Astrocyte (in vitro differentiated cells and primary cell): ENCODE data around the gene UQCRH. TPM values are rescaled to one million over a fixed set of nuclear protein-coding genes. Genes with fewer than 3 reads are reported as not detected.

Source experiments
- DNase-seq: peaks from one replicate; pipeline ENCODE4 v3.0.0-alpha.2; 2010; ENCODE audit warnings: low read depth
- FAIRE-seq: peaks from 2 replicates; lab custom pipeline; 2011; peaks lifted over from hg19 to GRCh38; lab: Jason Lieb, UNC
- H2AFZ ChIP-seq: 2 replicates; pipeline ENCODE4 v1.6.0; 2012; ENCODE audit warnings: low read depth, low read length, inconsistent platforms
- H3K27ac ChIP-seq: 2 replicates; pipeline ENCODE4 v1.5.1; 2011; ENCODE audit warnings: low read depth, low read length, inconsistent platforms
- H3K27me3 ChIP-seq: 2 replicates; pipeline ENCODE4 v1.6.0; 2011; ENCODE audit warnings: low read length, inconsistent platforms; ENCODE audit not compliant: insufficient read depth
- H3K36me3 ChIP-seq: 2 replicates; pipeline ENCODE4 v1.5.1; 2011; ENCODE audit warnings: low read length, inconsistent platforms; ENCODE audit not compliant: insufficient read depth
- H3K4me1 ChIP-seq: 2 replicates; pipeline ENCODE4 v1.5.1; 2011; ENCODE audit warnings: low read length, inconsistent platforms; ENCODE audit not compliant: insufficient read depth
- H3K4me2 ChIP-seq: 2 replicates; pipeline ENCODE4 v1.6.0; 2012; ENCODE audit warnings: low read length, inconsistent platforms
- H3K4me3 ChIP-seq: 2 replicates; pipeline ENCODE4 v1.5.1; 2011; ENCODE audit warnings: low read depth, mild to moderate bottlenecking, low read length, inconsistent platforms; ENCODE audit not compliant: insufficient read depth
- H3K79me2 ChIP-seq: 2 replicates; pipeline ENCODE4 v1.6.0; 2012; ENCODE audit warnings: mild to moderate bottlenecking, low read length, inconsistent platforms; ENCODE audit not compliant: insufficient read depth
- H3K9ac ChIP-seq: 2 replicates; pipeline ENCODE4 v1.6.0; 2012; ENCODE audit warnings: mild to moderate bottlenecking, low read length, inconsistent platforms
- H3K9me3 ChIP-seq: 2 replicates; pipeline ENCODE4 v1.5.1; 2012; ENCODE audit warnings: low read depth, mild to moderate bottlenecking, low read length, inconsistent platforms; ENCODE audit not compliant: insufficient read depth
- H4K20me1 ChIP-seq: 2 replicates; pipeline ENCODE4 v1.6.0; 2012; ENCODE audit warnings: low read length, inconsistent platforms; ENCODE audit not compliant: insufficient read depth
- H3K27ac Mint-ChIP-seq: one replicate; pipeline ENCODE4 v1.8.0; 2021; ENCODE audit warnings: mild to moderate bottlenecking, mixed read lengths; ENCODE audit not compliant: unreplicated experiment
- H3K27me3 Mint-ChIP-seq: one replicate; pipeline ENCODE4 v1.8.0; 2021; ENCODE audit warnings: low read depth, mixed read lengths; ENCODE audit not compliant: unreplicated experiment
- H3K36me3 Mint-ChIP-seq: one replicate; pipeline ENCODE4 v1.8.0; 2021; ENCODE audit warnings: low read depth, mixed read lengths; ENCODE audit not compliant: unreplicated experiment
- H3K4me1 Mint-ChIP-seq: one replicate; pipeline ENCODE4 v1.8.0; 2021; ENCODE audit warnings: low read depth, mixed read lengths; ENCODE audit not compliant: unreplicated experiment
- H3K4me3 Mint-ChIP-seq: one replicate; pipeline ENCODE4 v1.8.0; 2021; ENCODE audit warnings: mild to moderate bottlenecking, moderate library complexity, mixed read lengths; ENCODE audit not compliant: unreplicated experiment
- H3K9me3 Mint-ChIP-seq: one replicate; pipeline ENCODE4 v1.8.0; 2021; ENCODE audit warnings: mild to moderate bottlenecking, mixed read lengths; ENCODE audit not compliant: unreplicated experiment
- EZH2 ChIP-seq: IDR thresholded peaks from 2 replicates; pipeline ENCODE4 v1.6.1; 2012; ENCODE audit warnings: mild to moderate bottlenecking, low read length, inconsistent platforms; ENCODE audit not compliant: insufficient read depth
- total RNA-seq: library from RNA; stranded (reverse); gene quantifications from 2 replicates; pipeline ENCODE4 v1.2.1, GENCODE V29; 2021
- TF ChIP-seq, protein P1 (sequence below): IDR thresholded peaks from 2 replicates; pipeline ENCODE4 v1.5.1; 2011; ENCODE audit warnings: low read depth, mild to moderate bottlenecking, inconsistent platforms, low read length, moderate library complexity; ENCODE audit not compliant: insufficient read depth

The UQCRH gene
- total RNA-seq, 1 donor from 2014 or later = 337 TPM

DNA sequence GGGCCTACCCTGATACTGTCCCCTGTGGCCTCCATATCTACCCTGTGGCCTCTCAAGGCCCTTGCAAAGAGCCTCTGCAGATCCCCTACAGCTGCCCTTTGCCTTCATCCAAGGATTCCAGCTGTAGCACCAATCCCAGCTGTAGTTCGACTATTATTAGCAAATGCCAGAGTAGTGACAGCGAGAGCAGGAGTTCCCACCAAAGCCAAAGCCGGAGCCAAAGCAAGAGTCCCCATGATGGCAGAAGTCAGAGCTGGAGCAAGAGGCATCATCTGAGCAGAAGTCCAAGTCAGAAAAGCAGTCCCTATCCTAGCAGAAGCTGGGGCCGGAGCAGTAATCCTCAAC lies 39.8 kb downstream of the UQCRH start:
- Histone ChIP-seq H3K9ac (no peak overlapping the region), H2AFZ (no peak overlapping the region), H3K79me2 (peaks cover 33% of the 10 kb centered on the region), H3K36me3 (peaks cover 9% of the 10 kb centered on the region), H3K27me3 (no peaks in the 10 kb centered on the region), H3K4me1 (peaks cover 22% of the 10 kb centered on the region), H3K4me3 (no peak overlapping the region), H4K20me1 (peaks cover 34% of the 10 kb centered on the region), H3K27ac (no peak overlapping the region), H3K4me2 (no peak overlapping the region), H3K9me3 (no peaks in the 10 kb centered on the region)
- DNase-seq = no peak
- H3K9me3 Mint-ChIP-seq = no peaks in the 10 kb centered on the region
- H3K4me3 Mint-ChIP-seq = no peak overlapping the region
- peaks cover 15% of the 10 kb centered on the region for H3K4me1 Mint-ChIP-seq
- FAIRE-seq = no peak
- H3K27ac Mint-ChIP-seq = no peak overlapping the region
- TF ChIP-seq, protein P1, sequence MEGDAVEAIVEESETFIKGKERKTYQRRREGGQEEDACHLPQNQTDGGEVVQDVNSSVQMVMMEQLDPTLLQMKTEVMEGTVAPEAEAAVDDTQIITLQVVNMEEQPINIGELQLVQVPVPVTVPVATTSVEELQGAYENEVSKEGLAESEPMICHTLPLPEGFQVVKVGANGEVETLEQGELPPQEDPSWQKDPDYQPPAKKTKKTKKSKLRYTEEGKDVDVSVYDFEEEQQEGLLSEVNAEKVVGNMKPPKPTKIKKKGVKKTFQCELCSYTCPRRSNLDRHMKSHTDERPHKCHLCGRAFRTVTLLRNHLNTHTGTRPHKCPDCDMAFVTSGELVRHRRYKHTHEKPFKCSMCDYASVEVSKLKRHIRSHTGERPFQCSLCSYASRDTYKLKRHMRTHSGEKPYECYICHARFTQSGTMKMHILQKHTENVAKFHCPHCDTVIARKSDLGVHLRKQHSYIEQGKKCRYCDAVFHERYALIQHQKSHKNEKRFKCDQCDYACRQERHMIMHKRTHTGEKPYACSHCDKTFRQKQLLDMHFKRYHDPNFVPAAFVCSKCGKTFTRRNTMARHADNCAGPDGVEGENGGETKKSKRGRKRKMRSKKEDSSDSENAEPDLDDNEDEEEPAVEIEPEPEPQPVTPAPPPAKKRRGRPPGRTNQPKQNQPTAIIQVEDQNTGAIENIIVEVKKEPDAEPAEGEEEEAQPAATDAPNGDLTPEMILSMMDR = no peak
- TF ChIP-seq EZH2 = no peak
- H3K27me3 Mint-ChIP-seq = peaks cover 2% of the 10 kb centered on the region
- peaks cover 30% of the 10 kb centered on the region for H3K36me3 Mint-ChIP-seq

DNA sequence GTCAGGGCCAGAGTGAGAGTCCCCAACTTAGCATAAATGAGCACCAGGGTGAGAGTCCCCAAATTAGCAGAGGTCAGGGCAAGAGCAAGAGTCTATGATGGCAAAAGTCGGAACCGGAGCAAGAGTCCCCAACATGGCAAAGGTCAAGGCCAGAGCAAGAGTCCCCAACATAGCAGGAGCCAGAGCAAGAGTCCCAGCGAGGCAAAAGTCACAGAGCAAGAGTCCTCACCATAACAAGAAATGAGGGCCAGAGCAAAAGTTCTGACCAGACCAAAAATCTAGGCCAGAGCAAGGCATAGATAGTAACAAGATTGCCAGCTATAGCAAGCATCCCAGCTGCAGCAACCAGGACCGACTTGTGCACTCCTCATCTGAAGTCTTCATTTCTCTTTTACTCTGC lies 40.2 kb downstream of the UQCRH start:
- H3K4me2 ChIP-seq = no peak overlapping the region
- H3K9me3 Mint-ChIP-seq = no peaks in the 10 kb centered on the region
- H3K4me3 Mint-ChIP-seq = no peak overlapping the region
- H3K36me3 Mint-ChIP-seq = peaks cover 30% of the 10 kb centered on the region
- H3K4me1 Mint-ChIP-seq = peaks cover 15% of the 10 kb centered on the region
- no peaks in the 10 kb centered on the region for H3K27me3 ChIP-seq
- DNase-seq (no peak), FAIRE-seq (no peak)
- no peak overlapping the region for H3K4me3 ChIP-seq
- H3K27me3 Mint-ChIP-seq = peaks cover 2% of the 10 kb centered on the region
- no peak overlapping the region for H3K27ac Mint-ChIP-seq
- H3K36me3 ChIP-seq = peaks cover 9% of the 10 kb centered on the region
- peaks cover 22% of the 10 kb centered on the region for H3K4me1 ChIP-seq
- peaks cover 34% of the 10 kb centered on the region for H4K20me1 ChIP-seq
- no peak overlapping the region for H3K9ac ChIP-seq
- peaks cover 33% of the 10 kb centered on the region for H3K79me2 ChIP-seq
- H3K27ac ChIP-seq = no peak overlapping the region
- H3K9me3 ChIP-seq = no peaks in the 10 kb centered on the region
- TF ChIP-seq, protein P1 = no peak
- no peak for TF ChIP-seq EZH2
- H2AFZ ChIP-seq = no peak overlapping the region

DNA sequence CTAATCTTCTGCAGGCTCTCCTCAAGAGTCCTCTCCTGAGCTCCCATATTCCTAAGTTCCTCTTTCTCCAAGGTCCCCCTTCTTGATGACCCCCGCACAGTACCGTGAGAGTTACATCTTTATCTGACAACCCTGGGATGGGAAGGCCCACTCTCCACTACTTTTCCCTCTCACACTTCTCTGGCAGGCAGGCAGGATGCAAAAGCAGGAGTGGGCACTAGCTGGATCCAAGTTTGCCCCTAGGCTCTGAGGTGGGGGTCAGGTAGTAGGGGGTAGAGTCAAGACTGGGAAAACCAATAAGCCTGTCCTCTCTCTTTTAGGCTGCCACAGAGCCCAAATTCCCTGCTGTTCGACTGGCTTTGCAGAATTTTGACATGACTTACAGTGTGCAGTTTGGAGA lies 41.0 kb downstream of the UQCRH start:
- H2AFZ ChIP-seq = no peak overlapping the region
- peaks cover 2% of the 10 kb centered on the region for H3K27me3 Mint-ChIP-seq
- no peaks in the 10 kb centered on the region for H3K9me3 Mint-ChIP-seq
- H3K36me3 Mint-ChIP-seq = peaks cover 30% of the 10 kb centered on the region
- H3K79me2 ChIP-seq = peaks cover 33% of the 10 kb centered on the region
- H3K4me3 Mint-ChIP-seq = peak overlapping the region; percentile 1
- H3K36me3 ChIP-seq = peaks cover 9% of the 10 kb centered on the region
- DNase-seq = no peak
- H3K9me3 ChIP-seq = no peaks in the 10 kb centered on the region
- H3K27ac ChIP-seq = no peak overlapping the region
- H3K9ac ChIP-seq = no peak overlapping the region
- no peak overlapping the region for H3K4me2 ChIP-seq
- peaks cover 34% of the 10 kb centered on the region for H4K20me1 ChIP-seq
- H3K27ac Mint-ChIP-seq = no peak overlapping the region
- no peak for TF ChIP-seq EZH2
- TF ChIP-seq, protein P1 = no peak
- no peaks in the 10 kb centered on the region for H3K27me3 ChIP-seq
- no peak for FAIRE-seq
- H3K4me1 ChIP-seq = peaks cover 20% of the 10 kb centered on the region
- peaks cover 15% of the 10 kb centered on the region for H3K4me1 Mint-ChIP-seq
- H3K4me3 ChIP-seq = no peak overlapping the region
